Smooth muscle cell (in vitro differentiated cells): ENCODE measurements around the gene TM2D1. TPM values are rescaled to one million over a fixed set of nuclear protein-coding genes. Genes with fewer than 3 reads are reported as not detected.

Source experiments
- DNase-seq: peaks from one replicate; lab custom pipeline; 2025; ENCODE audit not compliant: unreplicated experiment; lab: John Stamatoyannopoulos, UW
- H2AFZ ChIP-seq: fragments of 200-600 bp; sonication (generic); 2 replicates; pipeline ENCODE4 v1.6.0; 2016; ENCODE audit warnings: antibody characterized with exemption, low read depth, mild to moderate bottlenecking
- H3F3A ChIP-seq: fragments of 200-600 bp; sonication (generic); 2 replicates; pipeline ENCODE4 v1.6.0; 2017; ENCODE audit warnings: antibody characterized with exemption, low read depth
- H3K27ac ChIP-seq: fragments of 200-600 bp; sonication (generic); 2 replicates; pipeline ENCODE4 v1.5.1; 2016; ENCODE audit warnings: low read depth, mild to moderate bottlenecking
- H3K27me3 ChIP-seq: fragments of 200-600 bp; sonication (generic); 2 replicates; pipeline ENCODE4 v1.6.1; 2016; ENCODE audit warnings: low read depth, mild to moderate bottlenecking
- H3K36me3 ChIP-seq: fragments of 200-600 bp; sonication (generic); 2 replicates; pipeline ENCODE4 v1.5.1; 2016; ENCODE audit warnings: low read depth
- H3K4me1 ChIP-seq: fragments of 200-600 bp; sonication (generic); 2 replicates; pipeline ENCODE4 v1.5.1; 2016; ENCODE audit warnings: low read depth
- H3K4me2 ChIP-seq: fragments of 200-600 bp; sonication (generic); 2 replicates; pipeline ENCODE4 v1.6.0; 2016; ENCODE audit warnings: mild to moderate bottlenecking
- H3K4me3 ChIP-seq: fragments of 200-600 bp; sonication (generic); 2 replicates; pipeline ENCODE4 v1.5.1; 2016; ENCODE audit warnings: mild to moderate bottlenecking
- H3K79me2 ChIP-seq: fragments of 200-600 bp; sonication (generic); 2 replicates; pipeline ENCODE4 v1.6.0; 2016; ENCODE audit warnings: low read depth, mild to moderate bottlenecking
- H3K9ac ChIP-seq: fragments of 200-600 bp; sonication (generic); 2 replicates; pipeline ENCODE4 v1.6.0; 2016; ENCODE audit warnings: low read depth
- H3K9me3 ChIP-seq: fragments of 200-600 bp; sonication (generic); replicated peaks from 2 replicates; pipeline ENCODE4 v1.5.1; 2016; ENCODE audit warnings: low read depth
- H4K20me1 ChIP-seq: fragments of 200-600 bp; sonication (generic); 2 replicates; pipeline ENCODE4 v1.6.0; 2016; ENCODE audit warnings: low read depth
- WGBS: methylation state at CpG from one replicate; pipeline ENCODE4 v1.1.7; 2016; ENCODE audit warnings: low lambda C conversion rate; 5-methylcytosine and 5-hydroxymethylcytosine counted together
- polyA plus RNA-seq: library from polyadenylated mRNA; unstranded; fragments of >200 nt; fragmentation: Nextera tagmentation; extraction: Ambion mirVana; gene quantifications from 2 replicates; pipeline ENCODE4 v1.2.1, GENCODE V29; 2016
- total RNA-seq: library from RNA; depleted of rRNA; stranded (reverse); fragments of >200 nt; gene quantifications from 2 replicates; pipeline ENCODE4 v1.2.3, GENCODE V29; 2014
- TF ChIP-seq, protein P1 (sequence below): fragments of 200-600 bp; sonication (generic); IDR thresholded peaks from 2 replicates; pipeline ENCODE4 v1.5.1; 2017; ENCODE audit warnings: borderline replicate concordance, mild to moderate bottlenecking, antibody characterized with exemption; ENCODE audit not compliant: insufficient read depth, poor library complexity, severe bottlenecking

The TM2D1 gene
- total and polyA plus RNA-seq, 2 experiments from 2014 or later, result 74.1 to 107 TPM

DNA sequence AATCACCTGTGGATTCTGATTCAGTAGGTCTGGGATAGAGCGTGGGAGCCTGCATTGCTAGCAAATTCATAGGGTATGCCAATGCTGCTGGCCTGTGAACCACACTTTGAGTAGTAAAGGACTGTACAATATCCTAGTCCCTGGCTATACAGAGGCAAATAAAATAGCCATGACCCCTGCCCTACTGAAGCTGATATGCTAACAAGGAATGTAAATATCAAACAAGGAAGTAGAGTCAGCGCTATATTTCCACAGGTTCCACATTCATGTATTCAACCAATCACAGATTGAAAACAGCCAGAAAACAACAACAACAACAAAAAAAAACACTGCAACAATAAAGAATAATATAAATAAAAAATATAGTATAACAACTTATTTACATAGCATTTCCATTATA, 77.8 kb downstream of the TM2D1 start:
- TF ChIP-seq, protein P1, sequence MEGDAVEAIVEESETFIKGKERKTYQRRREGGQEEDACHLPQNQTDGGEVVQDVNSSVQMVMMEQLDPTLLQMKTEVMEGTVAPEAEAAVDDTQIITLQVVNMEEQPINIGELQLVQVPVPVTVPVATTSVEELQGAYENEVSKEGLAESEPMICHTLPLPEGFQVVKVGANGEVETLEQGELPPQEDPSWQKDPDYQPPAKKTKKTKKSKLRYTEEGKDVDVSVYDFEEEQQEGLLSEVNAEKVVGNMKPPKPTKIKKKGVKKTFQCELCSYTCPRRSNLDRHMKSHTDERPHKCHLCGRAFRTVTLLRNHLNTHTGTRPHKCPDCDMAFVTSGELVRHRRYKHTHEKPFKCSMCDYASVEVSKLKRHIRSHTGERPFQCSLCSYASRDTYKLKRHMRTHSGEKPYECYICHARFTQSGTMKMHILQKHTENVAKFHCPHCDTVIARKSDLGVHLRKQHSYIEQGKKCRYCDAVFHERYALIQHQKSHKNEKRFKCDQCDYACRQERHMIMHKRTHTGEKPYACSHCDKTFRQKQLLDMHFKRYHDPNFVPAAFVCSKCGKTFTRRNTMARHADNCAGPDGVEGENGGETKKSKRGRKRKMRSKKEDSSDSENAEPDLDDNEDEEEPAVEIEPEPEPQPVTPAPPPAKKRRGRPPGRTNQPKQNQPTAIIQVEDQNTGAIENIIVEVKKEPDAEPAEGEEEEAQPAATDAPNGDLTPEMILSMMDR, result no peak
- no peaks in the 10 kb centered on the region for H3K9me3 ChIP-seq
- no peaks in the 10 kb centered on the region for H4K20me1 ChIP-seq
- H3K9ac ChIP-seq, result no peak overlapping the region
- H3K79me2 ChIP-seq, result no peaks in the 10 kb centered on the region
- H2AFZ ChIP-seq, result no peak overlapping the region
- H3K4me1 ChIP-seq, result no peaks in the 10 kb centered on the region
- no peak overlapping the region for H3K27ac ChIP-seq
- no peaks in the 10 kb centered on the region for H3F3A ChIP-seq
- DNase-seq, result no peak
- no peak overlapping the region for H3K4me3 ChIP-seq
- WGBS, result 100% methylated on average over 2 of the region's 2 CpGs
- H3K36me3 ChIP-seq, result no peaks in the 10 kb centered on the region
- H3K27me3 ChIP-seq, result no peaks in the 10 kb centered on the region
- no peak overlapping the region for H3K4me2 ChIP-seq

DNA sequence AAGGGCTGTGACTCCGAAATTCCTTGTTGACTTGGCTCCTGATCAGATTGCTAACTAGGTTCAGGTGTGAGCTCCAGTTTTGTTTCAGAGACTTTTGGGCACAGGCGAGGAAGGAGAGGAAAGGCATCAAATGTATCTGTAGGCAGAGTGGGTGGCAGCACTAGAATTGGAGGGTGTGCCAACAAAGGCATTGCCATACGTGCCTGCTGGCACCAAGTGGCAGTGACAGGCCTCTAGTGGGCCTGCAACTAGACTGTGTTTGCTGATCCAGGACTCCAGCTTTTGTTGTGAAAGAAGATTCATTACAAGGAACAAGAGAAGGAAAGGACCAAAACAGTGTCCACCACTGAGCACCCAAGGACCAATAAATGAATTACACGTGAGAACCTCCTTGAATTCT, 79.5 kb downstream of the TM2D1 start:
- H3F3A ChIP-seq, result no peaks in the 10 kb centered on the region
- H3K4me1 ChIP-seq, result no peaks in the 10 kb centered on the region
- no peaks in the 10 kb centered on the region for H3K36me3 ChIP-seq
- 97% methylated on average over 4 of the region's 4 CpGs for WGBS
- no peak overlapping the region for H3K4me2 ChIP-seq
- no peaks in the 10 kb centered on the region for H4K20me1 ChIP-seq
- H3K27me3 ChIP-seq, result no peaks in the 10 kb centered on the region
- no peak overlapping the region for H2AFZ ChIP-seq
- H3K4me3 ChIP-seq, result no peak overlapping the region
- H3K79me2 ChIP-seq, result no peaks in the 10 kb centered on the region
- H3K27ac ChIP-seq, result no peak overlapping the region
- H3K9ac ChIP-seq, result no peak overlapping the region
- H3K9me3 ChIP-seq, result no peaks in the 10 kb centered on the region
- no peak for DNase-seq
- TF ChIP-seq, protein P1, result no peak

DNA sequence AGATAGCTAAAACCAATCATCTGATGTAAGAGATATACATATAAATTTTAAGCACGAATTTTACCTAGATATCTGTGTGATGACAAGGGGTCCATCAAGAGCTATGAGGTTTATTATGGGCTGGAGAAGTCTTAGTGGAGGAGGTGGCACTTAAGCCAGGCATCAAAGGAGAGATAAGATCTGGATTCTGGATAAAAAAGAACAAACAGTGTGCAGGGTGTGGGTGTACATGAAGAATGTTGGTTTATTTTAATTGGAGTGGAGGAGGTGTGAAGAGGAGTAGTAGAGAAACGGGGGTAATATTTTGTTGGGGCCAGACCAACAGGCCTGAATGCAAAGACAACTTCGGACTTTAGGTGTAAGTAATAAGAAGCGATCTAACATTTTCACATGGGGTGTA, 80.6 kb downstream of the TM2D1 start:
- 75% methylated on average over 4 of the region's 4 CpGs for WGBS
- H3K36me3 ChIP-seq, result no peaks in the 10 kb centered on the region
- DNase-seq, result no peak
- no peak overlapping the region for H3K9ac ChIP-seq
- H2AFZ ChIP-seq, result no peak overlapping the region
- no peaks in the 10 kb centered on the region for H3K4me1 ChIP-seq
- no peak overlapping the region for H3K27ac ChIP-seq
- H3K4me3 ChIP-seq, result no peak overlapping the region
- H4K20me1 ChIP-seq, result no peaks in the 10 kb centered on the region
- no peaks in the 10 kb centered on the region for H3K9me3 ChIP-seq
- H3K79me2 ChIP-seq, result no peaks in the 10 kb centered on the region
- no peaks in the 10 kb centered on the region for H3K27me3 ChIP-seq
- H3K4me2 ChIP-seq, result no peak overlapping the region
- TF ChIP-seq, protein P1, result no peak
- no peaks in the 10 kb centered on the region for H3F3A ChIP-seq

DNA sequence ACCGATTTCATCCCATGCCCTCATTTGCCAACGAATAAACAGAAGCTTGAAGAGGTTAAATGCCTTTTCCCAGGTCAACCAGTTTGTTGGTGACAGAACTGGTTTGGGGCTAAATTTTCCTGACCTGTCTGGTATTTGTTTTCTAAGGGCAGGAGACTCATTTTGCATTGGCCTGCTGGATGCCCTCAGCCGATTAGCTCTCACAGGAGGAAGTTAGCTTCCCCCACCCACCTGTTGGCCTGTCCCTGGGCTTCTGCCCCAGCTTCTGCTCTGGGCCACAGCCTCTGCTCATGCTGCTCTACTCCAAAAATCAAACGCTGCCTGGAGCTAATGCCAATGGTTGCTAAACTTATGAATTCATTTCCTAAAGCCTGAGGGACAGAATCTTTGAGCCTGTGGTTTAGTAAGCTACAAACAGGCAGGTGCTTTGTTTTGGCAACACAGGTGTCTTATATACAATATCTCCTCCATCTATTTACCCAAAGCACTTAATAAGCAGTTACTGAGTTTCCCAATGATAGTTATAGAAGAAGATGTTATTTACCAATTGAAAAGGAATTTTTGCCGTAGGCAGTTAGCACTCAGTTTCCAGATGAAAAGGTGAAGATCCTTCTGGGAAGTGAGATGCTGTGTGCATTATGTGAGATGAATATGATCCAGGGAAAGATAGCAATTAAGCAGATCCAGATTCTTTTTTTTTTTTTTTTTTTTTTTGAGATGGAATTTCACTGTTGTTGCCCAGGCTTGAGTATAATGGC, 82.3 kb downstream of the TM2D1 start:
- H3K4me3 ChIP-seq, result no peak overlapping the region
- no peak for DNase-seq
- no peak overlapping the region for H3K27ac ChIP-seq
- H3K4me2 ChIP-seq, result no peak overlapping the region
- H3K4me1 ChIP-seq, result no peaks in the 10 kb centered on the region
- TF ChIP-seq, protein P1, result no peak
- H3K9me3 ChIP-seq, result no peaks in the 10 kb centered on the region
- no peak overlapping the region for H3K9ac ChIP-seq
- H3F3A ChIP-seq, result no peaks in the 10 kb centered on the region
- H3K27me3 ChIP-seq, result no peaks in the 10 kb centered on the region
- no peaks in the 10 kb centered on the region for H3K79me2 ChIP-seq
- H2AFZ ChIP-seq, result no peak overlapping the region
- H3K36me3 ChIP-seq, result no peaks in the 10 kb centered on the region
- H4K20me1 ChIP-seq, result no peaks in the 10 kb centered on the region
- 68% methylated on average over 5 of the region's 5 CpGs for WGBS
